Breast epithelium (tissue), 4 donors: ENCODE results near the gene WBP11. TPM values are rescaled to one million over a fixed set of nuclear protein-coding genes. Genes with fewer than 3 reads are reported as not detected.

Source experiments
- DNase-seq, 2 donors: peaks; one replicate each; pipeline ENCODE4 v3.0.0-alpha.2; 2019; ENCODE audit warnings: low spot score in 2 of 2
- H3K27ac ChIP-seq, 2 donors: fragments of 200-600 bp; sonication (generic) in 1 of 2; one replicate each; pipeline ENCODE4 v1.5.1; 2016 to 2019; ENCODE audit warnings: mild to moderate bottlenecking in 1 of 2
- H3K27me3 ChIP-seq, 2 donors: fragments of 200-600 bp; sonication (generic) in 1 of 2; one replicate each; pipeline versions ENCODE4 v1.5.1 to v1.6.0; 2017 to 2019; ENCODE audit warnings: control low read depth in 1 of 2, mild to moderate bottlenecking in 1 of 2
- H3K36me3 ChIP-seq: fragments of 200-600 bp; one replicate; pipeline ENCODE4 v1.5.1; 2019
- H3K4me1 ChIP-seq, 2 donors: fragments of 200-600 bp; sonication (generic); one replicate each; pipeline ENCODE4 v1.5.1; 2016 to 2019; ENCODE audit warnings: control low read depth in 1 of 2
- H3K4me3 ChIP-seq, 3 donors: fragments of 200-600 bp; sonication (generic); 1 replicate in 2 of 3; 2 replicates in 1 of 3; pipeline ENCODE4 v1.5.1; 2016 to 2019; ENCODE audit warnings: mild to moderate bottlenecking in 3 of 3, moderate library complexity in 2 of 3
- H3K9me3 ChIP-seq, 2 donors: fragments of 200-600 bp; sonication (generic) in 1 of 2; one replicate each; pipeline ENCODE4 v1.5.1; 2016 to 2019; ENCODE audit warnings: control low read depth in 1 of 2
- POLR2A ChIP-seq: fragments of 450-650 bp; IDR thresholded peaks from one replicate; pipeline ENCODE4 v1.6.1; 2016; ENCODE audit warnings: antibody characterized with exemption, mild to moderate bottlenecking, moderate library complexity
- POLR2AphosphoS5 ChIP-seq, 3 donors: sonication (generic); formaldehyde crosslinking; IDR thresholded peaks; one replicate each; pipeline ENCODE4 v1.6.1; 2017; ENCODE audit warnings: antibody characterized with exemption in 3 of 3
- intact Hi-C: fragments of 100-400 bp; cut with DNase I; formaldehyde crosslinking; loops from one replicate; pipeline ENCODE4 v1.15.1; 2023; ENCODE audit warnings: low total_unique reads
- total RNA-seq, 3 donors: library from RNA; depleted of rRNA; stranded (reverse); fragments of >200 nt; gene quantifications; one replicate each; pipeline ENCODE4 v1.1.0, GENCODE V29; 2016
- TF ChIP-seq, protein P1 (sequence below), 3 donors: fragments of 450-650 bp; IDR thresholded peaks; one replicate each; pipeline ENCODE4 v1.5.1; 2016 to 2017; ENCODE audit warnings: antibody characterized with exemption in 3 of 3, mild to moderate bottlenecking in 3 of 3, moderate library complexity in 3 of 3

WBP11 gene
- total RNA-seq: 10 to 100 TPM; 20.3 to 22.8 (median 22.1) TPM

DNA sequence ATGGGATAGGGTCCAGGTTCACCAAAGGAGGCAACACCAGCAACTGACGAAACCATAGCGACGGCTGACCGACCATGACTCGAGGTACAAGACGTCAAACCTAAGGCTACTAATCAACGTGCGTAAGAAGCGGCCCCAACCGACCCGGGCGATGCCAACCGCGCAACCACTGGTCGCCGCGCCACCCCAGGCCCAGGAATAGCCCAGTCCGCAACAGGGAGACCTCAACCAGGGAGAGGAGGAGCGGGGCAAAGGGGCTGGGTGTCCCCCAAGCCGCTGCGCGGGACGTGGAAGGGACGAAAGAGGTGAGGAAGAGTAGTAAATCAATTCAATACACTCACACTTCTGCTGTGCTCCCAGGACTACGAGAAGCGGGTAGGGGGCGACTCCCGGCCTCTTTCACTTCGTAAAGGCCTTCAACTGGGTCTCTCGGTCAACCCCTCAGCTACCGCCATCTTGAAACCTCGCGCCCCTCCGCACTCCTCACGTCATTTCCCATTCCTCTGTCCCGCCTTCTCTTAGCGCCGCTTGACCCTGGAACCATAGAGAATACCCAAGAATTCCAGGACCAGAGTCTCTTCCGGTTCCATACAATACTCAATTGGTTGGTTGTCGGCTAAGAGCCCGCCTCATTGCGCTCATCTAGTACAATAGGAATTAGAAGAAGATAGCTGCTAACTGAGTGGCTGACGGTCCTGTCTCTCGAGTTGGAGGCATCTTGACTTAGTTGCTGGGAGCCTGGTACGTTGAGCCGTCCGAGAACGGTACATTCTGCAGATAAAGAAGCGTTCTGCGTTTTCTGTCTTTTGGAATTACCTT lies at the start of gene WBP11, which contains the start of gene C12orf60:
Gene WBP11, minus strand, starts transcription at position 468 of the 819 bp plus-strand sequence. CDS start 2,095 bp downstream, outside the sequence.
Gene C12orf60, plus strand, starts transcription at position 660 of the 819 bp plus-strand sequence. CDS start 19,266 bp downstream, outside the sequence.
- Histone ChIP-seq H3K9me3 (no peaks in the 10 kb centered on the region), H3K27me3 (no peaks in the 10 kb centered on the region), H3K36me3 (no peaks in the 10 kb centered on the region), H3K27ac (peak within 1 kb of the TSS; percentile 96 to 98), H3K4me1 (peaks cover 3 to 7% of the 10 kb centered on the region in 2 donors), H3K4me3 (peak within 1 kb of the TSS; percentile 80 to 94 (median 86))
- TF ChIP-seq, protein P1, sequence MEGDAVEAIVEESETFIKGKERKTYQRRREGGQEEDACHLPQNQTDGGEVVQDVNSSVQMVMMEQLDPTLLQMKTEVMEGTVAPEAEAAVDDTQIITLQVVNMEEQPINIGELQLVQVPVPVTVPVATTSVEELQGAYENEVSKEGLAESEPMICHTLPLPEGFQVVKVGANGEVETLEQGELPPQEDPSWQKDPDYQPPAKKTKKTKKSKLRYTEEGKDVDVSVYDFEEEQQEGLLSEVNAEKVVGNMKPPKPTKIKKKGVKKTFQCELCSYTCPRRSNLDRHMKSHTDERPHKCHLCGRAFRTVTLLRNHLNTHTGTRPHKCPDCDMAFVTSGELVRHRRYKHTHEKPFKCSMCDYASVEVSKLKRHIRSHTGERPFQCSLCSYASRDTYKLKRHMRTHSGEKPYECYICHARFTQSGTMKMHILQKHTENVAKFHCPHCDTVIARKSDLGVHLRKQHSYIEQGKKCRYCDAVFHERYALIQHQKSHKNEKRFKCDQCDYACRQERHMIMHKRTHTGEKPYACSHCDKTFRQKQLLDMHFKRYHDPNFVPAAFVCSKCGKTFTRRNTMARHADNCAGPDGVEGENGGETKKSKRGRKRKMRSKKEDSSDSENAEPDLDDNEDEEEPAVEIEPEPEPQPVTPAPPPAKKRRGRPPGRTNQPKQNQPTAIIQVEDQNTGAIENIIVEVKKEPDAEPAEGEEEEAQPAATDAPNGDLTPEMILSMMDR (IDR thresholded peaks at IDR 0.05): peak in 1 of 3 donors; percentile 7
- TF ChIP-seq POLR2A (peak; percentile 37), POLR2AphosphoS5 (IDR thresholded peaks at IDR 0.05) (peak; percentile 60 to 91 (median 79))
- DNase-seq: peak; percentile 91 to 97
- intact Hi-C loops: no loop called here

DNA sequence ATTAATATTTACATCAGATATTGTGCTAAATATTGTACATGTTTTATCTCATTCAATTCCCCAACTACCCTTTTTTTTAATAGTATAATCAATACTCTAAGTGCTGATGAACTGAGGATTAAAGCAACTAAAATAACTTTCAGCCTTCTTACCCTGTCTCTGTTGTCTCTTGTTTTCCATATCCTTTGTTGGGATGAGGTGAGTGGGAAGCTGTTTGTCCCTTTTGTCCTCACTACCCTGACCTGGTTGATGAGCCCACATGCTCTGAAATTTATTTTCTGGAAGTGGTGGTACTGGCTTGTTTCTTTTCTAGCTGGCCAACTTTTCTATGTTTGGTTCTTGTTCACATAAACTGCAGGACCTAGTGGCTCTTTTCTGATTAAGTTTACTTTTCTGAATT lies 49.6 kb upstream of the WBP11 start:
- no peaks in the 10 kb centered on the region for H3K27me3 ChIP-seq
- H3K9me3 ChIP-seq: no peaks in the 10 kb centered on the region
- no peak overlapping the region for H3K4me3 ChIP-seq
- TF ChIP-seq, protein P1 (IDR thresholded peaks at IDR 0.05): no peak
- TF ChIP-seq POLR2A: no peak
- TF ChIP-seq POLR2AphosphoS5 (IDR thresholded peaks at IDR 0.05): no peak
- intact Hi-C loops: no loop called here
- no peaks in the 10 kb centered on the region for H3K4me1 ChIP-seq
- H3K27ac ChIP-seq: no peak overlapping the region
- DNase-seq: no peak
- H3K36me3 ChIP-seq: no peaks in the 10 kb centered on the region

DNA sequence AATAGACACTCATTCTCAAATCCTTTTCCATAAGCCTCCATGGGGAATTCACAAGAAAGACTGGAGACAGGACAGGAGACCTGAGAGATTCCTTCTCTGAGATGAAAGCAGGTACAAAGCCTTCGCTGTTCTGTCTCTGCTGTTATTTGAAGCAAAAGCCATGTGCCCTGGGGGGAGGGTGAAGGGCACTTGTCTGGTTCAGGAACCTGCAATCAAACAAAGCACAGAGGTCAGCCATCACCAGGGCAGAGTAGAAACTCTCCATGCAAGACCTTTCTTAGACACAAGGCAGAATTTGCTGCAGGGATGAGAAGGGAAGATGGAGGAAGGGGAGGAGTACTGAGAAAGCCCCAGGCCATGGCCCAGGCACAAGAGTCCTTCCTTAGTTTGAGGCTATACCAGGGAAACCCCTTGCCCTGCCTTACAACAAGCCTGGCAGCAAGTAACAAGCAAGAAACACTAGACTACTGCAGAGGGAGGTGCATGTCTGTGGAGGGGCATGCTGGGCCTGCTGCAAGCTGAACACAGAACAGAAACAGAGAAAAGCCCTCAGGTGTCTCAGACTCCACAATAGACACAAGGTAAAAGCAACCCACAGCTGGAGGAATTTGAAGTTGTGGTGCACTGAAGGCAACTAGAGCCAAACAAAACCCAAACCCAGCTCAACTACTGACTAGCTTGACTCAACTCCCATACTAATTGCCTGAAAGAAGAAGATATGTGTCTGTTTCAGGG lies 47.8 kb upstream of the WBP11 start:
- DNase-seq: no peak
- H3K27ac ChIP-seq: peak overlapping the region; percentile 39 to 62

DNA sequence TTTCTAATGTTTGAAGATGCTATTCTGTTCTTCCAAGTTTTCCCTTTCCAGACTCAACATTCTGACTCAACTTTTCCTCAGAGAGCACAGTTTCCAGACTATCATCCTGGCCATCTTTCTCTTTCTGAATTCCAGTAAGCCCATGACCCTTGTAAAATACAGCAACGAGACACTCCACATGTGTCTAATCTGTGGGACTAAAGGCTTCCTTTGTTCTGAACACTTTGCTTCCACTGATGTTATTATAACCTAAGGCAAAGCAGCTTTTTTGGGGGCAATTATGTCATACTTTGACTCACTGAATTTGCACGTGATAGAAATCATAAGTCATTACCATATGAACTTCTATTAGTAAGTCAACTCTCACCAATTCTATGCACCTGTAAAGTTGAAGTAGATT lies 46.4 kb upstream of the WBP11 start:
- H3K27ac ChIP-seq: peak overlapping the region; percentile 27 to 62
- H3K36me3 ChIP-seq: no peaks in the 10 kb centered on the region
- peaks cover 0 to 6% of the 10 kb centered on the region in 2 donors for H3K4me1 ChIP-seq
- H3K9me3 ChIP-seq: no peaks in the 10 kb centered on the region
- DNase-seq: no peak
- intact Hi-C loops: no loop called here
- H3K4me3 ChIP-seq: no peak overlapping the region
- TF ChIP-seq, protein P1 (IDR thresholded peaks at IDR 0.05): no peak
- TF ChIP-seq POLR2AphosphoS5 (IDR thresholded peaks at IDR 0.05) (peak in 1 of 3 donors; percentile 33), POLR2A (no peak)
- no peaks in the 10 kb centered on the region for H3K27me3 ChIP-seq

More for the DNA sequence above, 47.8 kb upstream of the WBP11 start:
- Histone ChIP-seq H3K4me1 (peaks cover 0 to under 1% of the 10 kb centered on the region in 2 donors), H3K9me3 (no peaks in the 10 kb centered on the region), H3K4me3 (no peak overlapping the region), H3K27me3 (no peaks in the 10 kb centered on the region), H3K36me3 (no peaks in the 10 kb centered on the region)
- intact Hi-C loops: no loop called here
- TF ChIP-seq POLR2AphosphoS5 (IDR thresholded peaks at IDR 0.05): no peak
- TF ChIP-seq, protein P1 (IDR thresholded peaks at IDR 0.05): no peak
- no peak for TF ChIP-seq POLR2A
